GM12878 (cell line): Measurements from ENCODE around the gene ARL4C. TPM values are rescaled to one million over a fixed set of nuclear protein-coding genes. Genes with fewer than 3 reads are reported as not detected.

Experiments
- ATAC-seq: fragments of 200-7000 bp; cut with Tn5 transposase; 3 replicates; pipeline ENCODE4 v1.9.1; 2020; ENCODE audit warnings: mild to moderate bottlenecking, moderate library complexity
- BruUV-seq: library from RNA; stranded (reverse); fragments of 400-500 nt; replicated peaks from 2 replicates; lab custom pipeline; 2021; lab: Mats Ljungman, UMichigan
- CTCF ChIA-PET: fragments of 300-600 bp; sonication (Branson Sonifier 250); formaldehyde crosslinking; extraction: SDS; loops from one replicate; lab custom pipeline; 2021; ENCODE audit warnings: inconsistent platforms; lab: Yijun Ruan, JAX
- POLR2A ChIA-PET: fragments of 350-600 bp; formaldehyde crosslinking; extraction: SDS; loops from one replicate; lab custom pipeline; 2021; ENCODE audit warnings: inconsistent platforms; lab: Charles Lee
- RAD21 ChIA-PET: fragments of 300-600 bp; sonication (Branson Sonifier 250); formaldehyde crosslinking; loops from one replicate; lab custom pipeline; 2023; ENCODE audit warnings: antibody characterized with exemption; ENCODE audit not compliant: unreplicated experiment; lab: Charles Lee
- SMC1A ChIA-PET: fragments of 300-600 bp; sonication (Branson Sonifier 250); formaldehyde crosslinking; loops from one replicate; lab custom pipeline; 2023; ENCODE audit not compliant: unreplicated experiment, uncharacterized antibody; lab: Charles Lee
- DNase-seq: peaks from one replicate; pipeline ENCODE4 v3.0.0-alpha.2; 2011; ENCODE audit warnings: low read depth, low spot score
- FAIRE-seq: peaks from 3 replicates; lab custom pipeline; 2011; peaks lifted over from hg19 to GRCh38; lab: Jason Lieb, UNC
- H2AFZ ChIP-seq: 2 replicates; pipeline ENCODE4 v1.6.0; 2011; ENCODE audit warnings: low read depth, low read length, control low read depth; ENCODE audit not compliant: control insufficient read depth
- H3K27ac ChIP-seq: 2 replicates; pipeline ENCODE4 v1.5.1; 2011; ENCODE audit warnings: control low read depth; ENCODE audit not compliant: control insufficient read depth, insufficient read depth
- H3K27me3 ChIP-seq, 2 experiments: replicated peaks in 1 of 2; 2 replicates each; pipeline versions ENCODE4 v1.6.0 to v1.6.1; 2011; ENCODE audit warnings: low read length in 1 of 2; ENCODE audit not compliant: control insufficient read depth in 2 of 2, insufficient read depth in 2 of 2
- H3K36me3 ChIP-seq, 2 experiments: 2 replicates each; pipeline ENCODE4 v1.5.1; 2011; ENCODE audit warnings: low read length in 1 of 2; ENCODE audit not compliant: control insufficient read depth in 2 of 2, insufficient read depth in 2 of 2
- H3K4me1 ChIP-seq: 2 replicates; pipeline ENCODE4 v1.6.1; 2011; ENCODE audit warnings: mild to moderate bottlenecking, low read length, moderate library complexity, mixed read lengths; ENCODE audit not compliant: control insufficient read depth, insufficient read depth
- H3K4me2 ChIP-seq: 2 replicates; pipeline ENCODE4 v1.6.0; 2011; ENCODE audit warnings: control low read depth; ENCODE audit not compliant: control insufficient read depth, insufficient read depth
- H3K4me3 ChIP-seq: fragments of 200-600 bp; sonication (generic); 2 replicates; pipeline ENCODE4 v1.5.1; 2016
- H3K79me2 ChIP-seq: 2 replicates; pipeline ENCODE4 v1.6.0; 2011; ENCODE audit warnings: low read length; ENCODE audit not compliant: control insufficient read depth, insufficient read depth
- H3K9ac ChIP-seq: 2 replicates; pipeline ENCODE4 v1.8.0; 2011; ENCODE audit warnings: low read length, control low read depth, mixed read lengths; ENCODE audit not compliant: control insufficient read depth, insufficient read depth
- H3K9me3 ChIP-seq: replicated peaks from 3 replicates; pipeline ENCODE4 v1.5.1; 2011; ENCODE audit warnings: mild to moderate bottlenecking, low read length; ENCODE audit not compliant: control insufficient read depth, insufficient read depth
- H4K20me1 ChIP-seq: 2 replicates; pipeline ENCODE4 v1.6.0; 2011; ENCODE audit not compliant: control insufficient read depth, insufficient read depth
- BMI1 ChIP-seq: fragments of 450-650 bp; IDR thresholded peaks from 2 replicates; pipeline ENCODE4 v1.6.1; 2016; ENCODE audit warnings: mild to moderate bottlenecking, moderate library complexity, borderline replicate concordance
- BRCA1 ChIP-seq: IDR thresholded peaks from 2 replicates; pipeline ENCODE4 v1.6.1; 2011; ENCODE audit warnings: low read depth, low read length, improper control_type of control experiment
- EP300 ChIP-seq, 2 experiments: fragments of 150-350 bp in 1 of 2; IDR thresholded peaks; 2 replicates each; pipeline ENCODE4 v1.6.1; 2011 to 2012; ENCODE audit warnings: low read depth in 2 of 2, low read length in 2 of 2, borderline replicate concordance in 1 of 2, improper control_type of control experiment in 1 of 2, inconsistent platforms in 1 of 2; ENCODE audit not compliant: control insufficient read depth in 1 of 2
- MAX ChIP-seq: IDR thresholded peaks from 2 replicates; pipeline ENCODE4 v1.6.1; 2012; ENCODE audit warnings: low read depth, low read length, improper control_type of control experiment
- MTA2 ChIP-seq: fragments of 450-650 bp; IDR thresholded peaks from 2 replicates; pipeline ENCODE4 v1.6.1; 2016; ENCODE audit warnings: low read depth, mild to moderate bottlenecking, moderate library complexity
- NR2C1 ChIP-seq: fragments of 450-650 bp; IDR thresholded peaks from 2 replicates; pipeline ENCODE4 v1.6.1; 2017; ENCODE audit warnings: antibody characterized with exemption, mild to moderate bottlenecking, moderate library complexity
- POLR2AphosphoS2 ChIP-seq: IDR thresholded peaks from 2 replicates; pipeline ENCODE4 v1.6.1; 2011; ENCODE audit warnings: low read depth, mild to moderate bottlenecking, low read length, improper control_type of control experiment, moderate library complexity
- SIX5 ChIP-seq: IDR thresholded peaks from 2 replicates; pipeline ENCODE4 v1.6.1; 2011; ENCODE audit warnings: mild to moderate bottlenecking, low read depth, low read length, moderate library complexity; ENCODE audit not compliant: severe bottlenecking
- SMC3 ChIP-seq: IDR thresholded peaks from 2 replicates; pipeline ENCODE4 v1.6.1; 2011; ENCODE audit warnings: low read length, improper control_type of control experiment, borderline replicate concordance
- TCF3 ChIP-seq: IDR thresholded peaks from 2 replicates; pipeline ENCODE4 v1.6.1; 2012; ENCODE audit warnings: low read depth, mild to moderate bottlenecking, low read length, borderline replicate concordance; ENCODE audit not compliant: insufficient read depth
- WGBS: methylation state at CpG from one replicate; pipeline ENCODE4 v1.1.6; 2016; ENCODE audit warnings: low lambda C conversion rate; ENCODE audit not compliant: insufficient replicate concordance, insufficient coverage; ENCODE audit errors: missing lambda C conversion rate; 5-methylcytosine and 5-hydroxymethylcytosine counted together
- in situ Hi-C: fragments of 300-500 bp; cut with MboI; formaldehyde crosslinking; loops from 9 replicates; pipeline ENCODE4 v1.14.3; 2018; ENCODE audit warnings: mixed read lengths
- intact Hi-C: fragments of 100-400 bp; cut with micrococcal nuclease; formaldehyde crosslinking; loops from one replicate; pipeline ENCODE4 v1.14.2; 2022; ENCODE audit not compliant: unreplicated experiment
- polyA plus RNA-seq, 11 experiments: library from polyadenylated mRNA; depleted of rRNA in 4 of 11; unstranded in 6 of 11; stranded (reverse) in 5 of 11; fragments of >200 nt; fragmentation: Nextera tagmentation in 4 of 11; fragmentation: Illumina TruSeq in 1 of 11; extraction: Ambion mirVana in 4 of 11; extraction: Trizol in 1 of 11; gene quantifications; 1 replicate in 1 of 11; 2 replicates in 10 of 11; pipeline versions ENCODE4 v1.2.1 to v1.2.3, GENCODE V29; 2011 to 2016; ENCODE audit warnings: inconsistent platforms in 2 of 11, missing spikeins in 2 of 11, low read depth in 1 of 11
- total RNA-seq, 4 experiments: library from RNA; depleted of rRNA in 3 of 4; stranded (reverse); fragments of >200 nt in 3 of 4; fragmentation: Illumina TruSeq in 1 of 4; extraction: Trizol in 1 of 4; gene quantifications; 2 replicates each; pipeline versions ENCODE4 v1.2.1 to v1.2.3, GENCODE V29; 2013 to 2021
- TF ChIP-seq, protein P1 (sequence below): fragments of 450-650 bp; IDR thresholded peaks from 2 replicates; pipeline ENCODE4 v1.6.1; 2017; ENCODE audit warnings: mild to moderate bottlenecking
- TF ChIP-seq, protein P2 (sequence below): fragments of 450-650 bp; IDR thresholded peaks from 2 replicates; pipeline ENCODE4 v1.6.1; 2014; ENCODE audit warnings: mild to moderate bottlenecking
- TF ChIP-seq, protein P3 (sequence below): IDR thresholded peaks from 2 replicates; pipeline ENCODE4 v1.6.1; 2011; ENCODE audit warnings: borderline replicate concordance, low read depth, mild to moderate bottlenecking, moderate library complexity, low read length; ENCODE audit not compliant: insufficient read depth, poor library complexity, severe bottlenecking
- TF ChIP-seq, protein P4 (sequence below): fragments of 450-650 bp; IDR thresholded peaks from 2 replicates; pipeline ENCODE4 v1.6.1; 2017; ENCODE audit warnings: mild to moderate bottlenecking, moderate library complexity

Gene ARL4C
- total and polyA plus RNA-seq, 10 of the 15 experiments (the other 5 are each of a cell fraction or from before 2014, with no cell fraction given) = 0.03 to 0.72 (median 0.06) TPM; not detected in 4

- H3K79me2 ChIP-seq = no peaks in the 10 kb centered on the region
- H4K20me1 ChIP-seq = no peaks in the 10 kb centered on the region
- DNase-seq (no peak), FAIRE-seq (no peak), ATAC-seq (no peak)
- H3K27me3 ChIP-seq = no peaks in the 10 kb centered on the region; a peak in 1 of 4 replicates
- intact Hi-C loops (no loop called here), in situ Hi-C loops (no loop called here)
- no peak overlapping the region for H3K9ac ChIP-seq
- ChIA-PET CTCF (interaction anchor here (1.0 kb wide), 1 partner anchor 9 kb away, joined by 3 read pairs; no protein-coding TSS in a partner anchor), SMC1A (no interaction called here), RAD21 (no interaction called here), POLR2A (no interaction called here)
- no peak overlapping the region for H3K27ac ChIP-seq
- WGBS = 76% methylated on average over 9 of the region's 9 CpGs
- H2AFZ ChIP-seq = no peak overlapping the region
- no peaks in the 10 kb centered on the region for H3K36me3 ChIP-seq
- no peaks in the 10 kb centered on the region for H3K4me1 ChIP-seq
- H3K4me3 ChIP-seq = no peak overlapping the region
- H3K4me2 ChIP-seq = no peak overlapping the region
- no peaks in the 10 kb centered on the region for H3K9me3 ChIP-seq
- no TSS peak for BruUV-seq
- TF ChIP-seq SMC3 (no peak), POLR2AphosphoS2 (no peak), TCF3 (no peak), BRCA1 (no peak), SIX5 (no peak), NR2C1 (no peak), MAX (no peak), MTA2 (no peak), EP300 (IDR thresholded peaks at IDR 0.05; ENCODE audit: borderline replicate concordance in 1 of 2, control insufficient read depth in 1 of 2, low read depth in 2 of 2, low read length in 2 of 2) (no peak), BMI1 (no peak)
- TF ChIP-seq, protein P1, sequence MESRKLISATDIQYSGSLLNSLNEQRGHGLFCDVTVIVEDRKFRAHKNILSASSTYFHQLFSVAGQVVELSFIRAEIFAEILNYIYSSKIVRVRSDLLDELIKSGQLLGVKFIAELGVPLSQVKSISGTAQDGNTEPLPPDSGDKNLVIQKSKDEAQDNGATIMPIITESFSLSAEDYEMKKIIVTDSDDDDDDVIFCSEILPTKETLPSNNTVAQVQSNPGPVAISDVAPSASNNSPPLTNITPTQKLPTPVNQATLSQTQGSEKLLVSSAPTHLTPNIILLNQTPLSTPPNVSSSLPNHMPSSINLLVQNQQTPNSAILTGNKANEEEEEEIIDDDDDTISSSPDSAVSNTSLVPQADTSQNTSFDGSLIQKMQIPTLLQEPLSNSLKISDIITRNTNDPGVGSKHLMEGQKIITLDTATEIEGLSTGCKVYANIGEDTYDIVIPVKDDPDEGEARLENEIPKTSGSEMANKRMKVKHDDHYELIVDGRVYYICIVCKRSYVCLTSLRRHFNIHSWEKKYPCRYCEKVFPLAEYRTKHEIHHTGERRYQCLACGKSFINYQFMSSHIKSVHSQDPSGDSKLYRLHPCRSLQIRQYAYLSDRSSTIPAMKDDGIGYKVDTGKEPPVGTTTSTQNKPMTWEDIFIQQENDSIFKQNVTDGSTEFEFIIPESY = no peak
- TF ChIP-seq, protein P2, sequence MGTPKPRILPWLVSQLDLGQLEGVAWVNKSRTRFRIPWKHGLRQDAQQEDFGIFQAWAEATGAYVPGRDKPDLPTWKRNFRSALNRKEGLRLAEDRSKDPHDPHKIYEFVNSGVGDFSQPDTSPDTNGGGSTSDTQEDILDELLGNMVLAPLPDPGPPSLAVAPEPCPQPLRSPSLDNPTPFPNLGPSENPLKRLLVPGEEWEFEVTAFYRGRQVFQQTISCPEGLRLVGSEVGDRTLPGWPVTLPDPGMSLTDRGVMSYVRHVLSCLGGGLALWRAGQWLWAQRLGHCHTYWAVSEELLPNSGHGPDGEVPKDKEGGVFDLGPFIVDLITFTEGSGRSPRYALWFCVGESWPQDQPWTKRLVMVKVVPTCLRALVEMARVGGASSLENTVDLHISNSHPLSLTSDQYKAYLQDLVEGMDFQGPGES = no peak
- TF ChIP-seq, protein P3, sequence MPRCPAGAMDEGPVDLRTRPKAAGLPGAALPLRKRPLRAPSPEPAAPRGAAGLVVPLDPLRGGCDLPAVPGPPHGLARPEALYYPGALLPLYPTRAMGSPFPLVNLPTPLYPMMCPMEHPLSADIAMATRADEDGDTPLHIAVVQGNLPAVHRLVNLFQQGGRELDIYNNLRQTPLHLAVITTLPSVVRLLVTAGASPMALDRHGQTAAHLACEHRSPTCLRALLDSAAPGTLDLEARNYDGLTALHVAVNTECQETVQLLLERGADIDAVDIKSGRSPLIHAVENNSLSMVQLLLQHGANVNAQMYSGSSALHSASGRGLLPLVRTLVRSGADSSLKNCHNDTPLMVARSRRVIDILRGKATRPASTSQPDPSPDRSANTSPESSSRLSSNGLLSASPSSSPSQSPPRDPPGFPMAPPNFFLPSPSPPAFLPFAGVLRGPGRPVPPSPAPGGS = no peak
- TF ChIP-seq, protein P4, sequence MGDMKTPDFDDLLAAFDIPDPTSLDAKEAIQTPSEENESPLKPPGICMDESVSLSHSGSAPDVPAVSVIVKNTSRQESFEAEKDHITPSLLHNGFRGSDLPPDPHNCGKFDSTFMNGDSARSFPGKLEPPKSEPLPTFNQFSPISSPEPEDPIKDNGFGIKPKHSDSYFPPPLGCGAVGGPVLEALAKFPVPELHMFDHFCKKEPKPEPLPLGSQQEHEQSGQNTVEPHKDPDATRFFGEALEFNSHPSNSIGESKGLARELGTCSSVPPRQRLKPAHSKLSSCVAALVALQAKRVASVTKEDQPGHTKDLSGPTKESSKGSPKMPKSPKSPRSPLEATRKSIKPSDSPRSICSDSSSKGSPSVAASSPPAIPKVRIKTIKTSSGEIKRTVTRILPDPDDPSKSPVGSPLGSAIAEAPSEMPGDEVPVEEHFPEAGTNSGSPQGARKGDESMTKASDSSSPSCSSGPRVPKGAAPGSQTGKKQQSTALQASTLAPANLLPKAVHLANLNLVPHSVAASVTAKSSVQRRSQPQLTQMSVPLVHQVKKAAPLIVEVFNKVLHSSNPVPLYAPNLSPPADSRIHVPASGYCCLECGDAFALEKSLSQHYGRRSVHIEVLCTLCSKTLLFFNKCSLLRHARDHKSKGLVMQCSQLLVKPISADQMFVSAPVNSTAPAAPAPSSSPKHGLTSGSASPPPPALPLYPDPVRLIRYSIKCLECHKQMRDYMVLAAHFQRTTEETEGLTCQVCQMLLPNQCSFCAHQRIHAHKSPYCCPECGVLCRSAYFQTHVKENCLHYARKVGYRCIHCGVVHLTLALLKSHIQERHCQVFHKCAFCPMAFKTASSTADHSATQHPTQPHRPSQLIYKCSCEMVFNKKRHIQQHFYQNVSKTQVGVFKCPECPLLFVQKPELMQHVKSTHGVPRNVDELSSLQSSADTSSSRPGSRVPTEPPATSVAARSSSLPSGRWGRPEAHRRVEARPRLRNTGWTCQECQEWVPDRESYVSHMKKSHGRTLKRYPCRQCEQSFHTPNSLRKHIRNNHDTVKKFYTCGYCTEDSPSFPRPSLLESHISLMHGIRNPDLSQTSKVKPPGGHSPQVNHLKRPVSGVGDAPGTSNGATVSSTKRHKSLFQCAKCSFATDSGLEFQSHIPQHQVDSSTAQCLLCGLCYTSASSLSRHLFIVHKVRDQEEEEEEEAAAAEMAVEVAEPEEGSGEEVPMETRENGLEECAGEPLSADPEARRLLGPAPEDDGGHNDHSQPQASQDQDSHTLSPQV = no peak
Observed at GRCh38 chr2:234464291-234464645, 32.6 kb downstream of the ARL4C start.
